H9 (cell line): ENCODE results near the gene IL6R. TPM values are rescaled to one million over a fixed set of nuclear protein-coding genes. Genes with fewer than 3 reads are reported as not detected.

Experiments used
- DNase-seq: peaks from one replicate; pipeline ENCODE4 v3.0.0-alpha.2; 2017
- H2AFZ ChIP-seq: one replicate; pipeline ENCODE4 v1.6.1; 2013; ENCODE audit warnings: mild to moderate bottlenecking, low read length, control low read depth, moderate library complexity
- H2AK5ac ChIP-seq: 2 replicates; pipeline ENCODE4 v1.6.1; 2013; ENCODE audit warnings: low read length, control low read depth, mixed read lengths; ENCODE audit not compliant: insufficient read length
- H2BK120ac ChIP-seq: one replicate; pipeline ENCODE4 v1.6.1; 2013; ENCODE audit warnings: low read depth, mild to moderate bottlenecking, low read length, control low read depth, inconsistent platforms; ENCODE audit not compliant: poor library complexity, severe bottlenecking
- H2BK12ac ChIP-seq: 2 replicates; pipeline ENCODE4 v1.6.1; 2013; ENCODE audit warnings: low read length, control low read depth, mixed read lengths, low read depth; ENCODE audit not compliant: insufficient read length
- H2BK15ac ChIP-seq: 2 replicates; pipeline ENCODE4 v1.6.1; 2013; ENCODE audit warnings: low read depth, low read length, control low read depth
- H2BK20ac ChIP-seq: one replicate; pipeline ENCODE4 v1.6.1; 2013; ENCODE audit warnings: low read depth, mild to moderate bottlenecking, low read length, control low read depth, inconsistent platforms; ENCODE audit not compliant: poor library complexity, severe bottlenecking
- H2BK5ac ChIP-seq: 2 replicates; pipeline ENCODE4 v1.6.1; 2013; ENCODE audit warnings: low read length, control low read depth, mixed read lengths; ENCODE audit not compliant: insufficient read length
- H3K14ac ChIP-seq: 2 replicates; pipeline ENCODE4 v1.6.1; 2013; ENCODE audit warnings: low read length, control low read depth; ENCODE audit not compliant: insufficient read depth
- H3K18ac ChIP-seq: 2 replicates; pipeline ENCODE4 v1.6.1; 2013; ENCODE audit warnings: low read depth, mild to moderate bottlenecking, mixed read lengths, low read length, control low read depth; ENCODE audit not compliant: insufficient read length
- H3K23ac ChIP-seq: 2 replicates; pipeline ENCODE4 v1.6.1; 2013; ENCODE audit warnings: low read length, control low read depth, mixed read lengths, low read depth; ENCODE audit not compliant: insufficient read length
- H3K23me2 ChIP-seq: 2 replicates; pipeline ENCODE4 v1.6.1; 2013; ENCODE audit warnings: low read depth, mild to moderate bottlenecking, mixed read lengths, low read length, control low read depth; ENCODE audit not compliant: insufficient read length, poor library complexity, severe bottlenecking
- H3K27ac ChIP-seq: 2 replicates; pipeline ENCODE4 v1.5.1; 2013; ENCODE audit warnings: low read length, control low read depth, mixed read lengths, low read depth; ENCODE audit not compliant: insufficient read length
- H3K27me3 ChIP-seq: 2 replicates; pipeline ENCODE4 v1.6.1; 2013; ENCODE audit warnings: low read length, control low read depth, inconsistent platforms; ENCODE audit not compliant: insufficient read depth
- H3K4ac ChIP-seq: 2 replicates; pipeline ENCODE4 v1.6.1; 2013; ENCODE audit warnings: low read depth, mild to moderate bottlenecking, control low read depth, inconsistent platforms, low read length, moderate library complexity
- H3K4me1 ChIP-seq: 2 replicates; pipeline ENCODE4 v1.6.1; 2013; ENCODE audit warnings: low read length, control low read depth, inconsistent platforms; ENCODE audit not compliant: insufficient read depth
- H3K4me2 ChIP-seq: 2 replicates; pipeline ENCODE4 v1.6.1; 2013; ENCODE audit warnings: low read length, control low read depth, mixed read lengths; ENCODE audit not compliant: insufficient read length, insufficient read depth
- H3K56ac ChIP-seq: 2 replicates; pipeline ENCODE4 v1.6.1; 2013; ENCODE audit warnings: low read depth, mild to moderate bottlenecking, mixed read lengths, low read length, control low read depth; ENCODE audit not compliant: insufficient read length
- H3K79me1 ChIP-seq: 2 replicates; pipeline ENCODE4 v1.6.1; 2013; ENCODE audit warnings: low read depth, mild to moderate bottlenecking, moderate library complexity, low read length, control low read depth, inconsistent platforms; ENCODE audit not compliant: insufficient read depth, poor library complexity, severe bottlenecking
- H3K79me2 ChIP-seq: 2 replicates; pipeline ENCODE4 v1.6.1; 2013; ENCODE audit warnings: low read length, control low read depth, inconsistent platforms; ENCODE audit not compliant: insufficient read depth
- H3K9ac ChIP-seq: 2 replicates; pipeline ENCODE4 v1.6.1; 2013; ENCODE audit warnings: low read length, control low read depth, mixed read lengths; ENCODE audit not compliant: insufficient read length; ENCODE audit errors: extremely low read depth
- H3K9me3 ChIP-seq: one replicate; pipeline ENCODE4 v1.6.1; 2013; ENCODE audit warnings: low read depth, low read length, inconsistent platforms; ENCODE audit not compliant: control insufficient read depth
- H3T11ph ChIP-seq: one replicate; pipeline ENCODE4 v1.6.1; 2013; ENCODE audit warnings: mild to moderate bottlenecking, low read length, control low read depth, inconsistent platforms
- H4K20me1 ChIP-seq: one replicate; pipeline ENCODE4 v1.6.1; 2013; ENCODE audit not compliant: control insufficient read depth, insufficient read length, insufficient read depth
- H4K5ac ChIP-seq: 2 replicates; pipeline ENCODE4 v1.6.1; 2013; ENCODE audit warnings: low read depth, mild to moderate bottlenecking, mixed read lengths, low read length, control low read depth; ENCODE audit not compliant: insufficient read length
- H4K8ac ChIP-seq: replicated peaks from 2 replicates; pipeline ENCODE4 v1.6.1; 2013; ENCODE audit warnings: low read length, control low read depth, mixed read lengths, low read depth; ENCODE audit not compliant: insufficient read length
- H4K91ac ChIP-seq: 2 replicates; pipeline ENCODE4 v1.6.1; 2013; ENCODE audit warnings: low read depth, mild to moderate bottlenecking, moderate library complexity, mixed read lengths, low read length, control low read depth; ENCODE audit not compliant: insufficient read length
- H3K27ac Mint-ChIP-seq, 3 experiments: 2 replicates in 2 of 3; 3 replicates in 1 of 3; pipeline ENCODE4 v1.8.0; 2020 to 2021; ENCODE audit warnings: mixed read lengths in 3 of 3, mild to moderate bottlenecking in 1 of 3, moderate library complexity in 1 of 3
- H3K27me3 Mint-ChIP-seq: 2 replicates; pipeline ENCODE4 v1.8.0; 2021; ENCODE audit warnings: low read depth, mild to moderate bottlenecking, moderate library complexity, mixed read lengths
- H3K36me3 Mint-ChIP-seq, 3 experiments: 2 replicates in 2 of 3; 3 replicates in 1 of 3; pipeline ENCODE4 v1.8.0; 2020 to 2021; ENCODE audit warnings: low read depth in 3 of 3, mixed read lengths in 3 of 3; ENCODE audit not compliant: insufficient read depth in 1 of 3
- H3K4me1 Mint-ChIP-seq, 2 experiments: 2 replicates each; pipeline ENCODE4 v1.8.0; 2020; ENCODE audit warnings: mixed read lengths in 2 of 2
- H3K4me3 Mint-ChIP-seq, 2 experiments: 2 replicates in 1 of 2; 3 replicates in 1 of 2; pipeline ENCODE4 v1.8.0; 2020 to 2021; ENCODE audit warnings: mild to moderate bottlenecking in 2 of 2, mixed read lengths in 2 of 2, moderate library complexity in 1 of 2
- H3K9me3 Mint-ChIP-seq, 2 experiments: 2 replicates in 1 of 2; 3 replicates in 1 of 2; pipeline ENCODE4 v1.8.0; 2020; ENCODE audit warnings: mild to moderate bottlenecking in 2 of 2, mixed read lengths in 2 of 2, moderate library complexity in 1 of 2
- WGBS: extraction: QIAGEN DNeasy Blood & Tissue Kit; methylation state at CpG from one replicate; pipeline ENCODE4 v1.1.7; 2013; ENCODE audit warnings: missing lambda C conversion rate, low lambda C conversion rate, mixed read lengths; ENCODE audit not compliant: insufficient read length; ENCODE audit errors: extremely low coverage; 5-methylcytosine and 5-hydroxymethylcytosine counted together
- total RNA-seq: library from RNA; stranded (reverse); gene quantifications from 2 replicates; pipeline ENCODE4 v1.2.1, GENCODE V29; 2021
- TF ChIP-seq, protein P1 (sequence below): fragments of 200-600 bp; sonication (generic); conservative IDR thresholded peaks from 3 replicates; pipeline ENCODE4 v1.8.0; 2021; ENCODE audit warnings: antibody characterized with exemption, mild to moderate bottlenecking

IL6R gene
- total RNA-seq, 1 experiment from 2014 or later, result 1.7 TPM

DNA sequence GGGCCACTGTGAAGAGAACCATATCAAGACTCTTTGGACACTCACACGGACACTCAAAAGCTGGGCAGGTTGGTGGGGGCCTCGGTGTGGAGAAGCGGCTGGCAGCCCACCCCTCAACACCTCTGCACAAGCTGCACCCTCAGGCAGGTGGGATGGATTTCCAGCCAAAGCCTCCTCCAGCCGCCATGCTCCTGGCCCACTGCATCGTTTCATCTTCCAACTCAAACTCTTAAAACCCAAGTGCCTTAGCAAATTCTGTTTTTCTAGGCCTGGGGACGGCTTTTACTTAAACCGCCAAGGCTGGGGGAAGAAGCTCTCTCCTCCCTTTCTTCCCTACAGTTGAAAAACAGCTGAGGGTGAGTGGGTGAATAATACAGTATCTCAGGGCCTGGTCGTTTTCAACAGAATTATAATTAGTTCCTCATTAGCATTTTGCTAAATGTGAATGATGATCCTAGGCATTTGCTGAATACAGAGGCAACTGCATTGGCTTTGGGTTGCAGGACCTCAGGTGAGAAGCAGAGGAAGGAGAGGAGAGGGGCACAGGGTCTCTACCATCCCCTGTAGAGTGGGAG is 60.6 kb downstream of the IL6R start:
- H3K79me2 ChIP-seq, result no peaks in the 10 kb centered on the region
- H3K27ac ChIP-seq, result no peak overlapping the region
- no peak overlapping the region for H2BK120ac ChIP-seq
- H2BK5ac ChIP-seq, result no peak overlapping the region
- H3K9me3 ChIP-seq, result no peaks in the 10 kb centered on the region
- no peak overlapping the region for H3K4me2 ChIP-seq
- peaks cover 2% of the 10 kb centered on the region; the same call in 1 of the 2 replicates for H3K4me1 ChIP-seq
- H2AK5ac ChIP-seq, result no peak overlapping the region
- Mint-ChIP-seq H3K36me3 (no peaks in the 10 kb centered on the region; a peak in 1 of 7 replicates), H3K27ac (no peak overlapping the region), H3K4me1 (peaks cover 12 to 21% of the 10 kb centered on the region in 2 experiments), H3K27me3 (no peaks in the 10 kb centered on the region), H3K9me3 (no peaks in the 10 kb centered on the region), H3K4me3 (no peak overlapping the region)
- H2BK15ac ChIP-seq, result no peak overlapping the region
- DNase-seq, result no peak
- no peak overlapping the region for H4K91ac ChIP-seq
- no peak overlapping the region for H4K5ac ChIP-seq
- no peaks in the 10 kb centered on the region for H3K23me2 ChIP-seq
- no peak overlapping the region for H2BK12ac ChIP-seq
- H3K79me1 ChIP-seq, result no peaks in the 10 kb centered on the region
- H4K20me1 ChIP-seq, result no peaks in the 10 kb centered on the region
- H3K9ac ChIP-seq, result no peak overlapping the region
- H3T11ph ChIP-seq, result no peak overlapping the region
- TF ChIP-seq, protein P1, sequence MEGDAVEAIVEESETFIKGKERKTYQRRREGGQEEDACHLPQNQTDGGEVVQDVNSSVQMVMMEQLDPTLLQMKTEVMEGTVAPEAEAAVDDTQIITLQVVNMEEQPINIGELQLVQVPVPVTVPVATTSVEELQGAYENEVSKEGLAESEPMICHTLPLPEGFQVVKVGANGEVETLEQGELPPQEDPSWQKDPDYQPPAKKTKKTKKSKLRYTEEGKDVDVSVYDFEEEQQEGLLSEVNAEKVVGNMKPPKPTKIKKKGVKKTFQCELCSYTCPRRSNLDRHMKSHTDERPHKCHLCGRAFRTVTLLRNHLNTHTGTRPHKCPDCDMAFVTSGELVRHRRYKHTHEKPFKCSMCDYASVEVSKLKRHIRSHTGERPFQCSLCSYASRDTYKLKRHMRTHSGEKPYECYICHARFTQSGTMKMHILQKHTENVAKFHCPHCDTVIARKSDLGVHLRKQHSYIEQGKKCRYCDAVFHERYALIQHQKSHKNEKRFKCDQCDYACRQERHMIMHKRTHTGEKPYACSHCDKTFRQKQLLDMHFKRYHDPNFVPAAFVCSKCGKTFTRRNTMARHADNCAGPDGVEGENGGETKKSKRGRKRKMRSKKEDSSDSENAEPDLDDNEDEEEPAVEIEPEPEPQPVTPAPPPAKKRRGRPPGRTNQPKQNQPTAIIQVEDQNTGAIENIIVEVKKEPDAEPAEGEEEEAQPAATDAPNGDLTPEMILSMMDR, result no peak
- no peak overlapping the region for H3K14ac ChIP-seq
- no peak overlapping the region for H3K23ac ChIP-seq
- no peak overlapping the region for H3K18ac ChIP-seq
- H2AFZ ChIP-seq, result no peak overlapping the region
- no peak overlapping the region for H2BK20ac ChIP-seq
- no peak overlapping the region for H4K8ac ChIP-seq
- no peaks in the 10 kb centered on the region for H3K27me3 ChIP-seq
- WGBS, result no CpG with 5 or more reads among the region's 8 CpGs
- no peak overlapping the region for H3K4ac ChIP-seq
- H3K56ac ChIP-seq, result no peak overlapping the region
